Stimulated activated CD8-positive, alpha-beta memory T cell treated with anti-CD3 and anti-CD28 coated beads, Interleukin-4, amount 100 ng/mL, for 24 hours (primary cell): Measurements from ENCODE around the gene HDAC10.
A peak's percentile ranks its signal among the peaks of the same experiment; 100 is the strongest.
"Not testable (repeated sequence)": the region's sequence is repeated elsewhere in the genome, so short reads cannot be mapped to it uniquely, and the experiment has no call there.

Source experiments
- DNase-seq: peaks from one replicate; pipeline ENCODE4 v3.0.0-alpha.2; 2020; ENCODE audit warnings: low read depth

The HDAC10 gene

GRCh38 chr22:50285568-50286229 lies 34.6 kb upstream of the HDAC10 start:
- DNase-seq = no peak

- DNase-seq = no peak
Measured at GRCh38 chr22:50284479-50284878, 33.4 kb upstream of the HDAC10 start.

- no peak for DNase-seq
Measured at GRCh38 chr22:50283821-50284220, 32.8 kb upstream of the HDAC10 start.

- no peak for DNase-seq
Measured at GRCh38 chr22:50282361-50283155, 31.5 kb upstream of the HDAC10 start.

GRCh38 chr22:50281957-50282356 lies 30.9 kb upstream of the HDAC10 start:
- no peak for DNase-seq

GRCh38 chr22:50281384-50281760 lies 30.3 kb upstream of the HDAC10 start:
- DNase-seq = no peak

- no peak for DNase-seq
Measured at GRCh38 chr22:50280708-50281383, 29.8 kb upstream of the HDAC10 start.

- no peak for DNase-seq
Measured at GRCh38 chr22:50280022-50280707, 29.1 kb upstream of the HDAC10 start.

- no peak for DNase-seq
Measured at GRCh38 chr22:50278956-50279619, 28.0 kb upstream of the HDAC10 start.

GRCh38 chr22:50278461-50278860 lies 27.4 kb upstream of the HDAC10 start:
- DNase-seq = no peak

GRCh38 chr22:50277761-50278160 lies 26.7 kb upstream of the HDAC10 start:
- DNase-seq = no peak

GRCh38 chr22:50276143-50276542 lies 25.1 kb upstream of the HDAC10 start:
- no peak for DNase-seq

GRCh38 chr22:50275181-50276055 lies 24.4 kb upstream of the HDAC10 start:
- DNase-seq = no peak

GRCh38 chr22:50274771-50275170 lies 23.7 kb upstream of the HDAC10 start:
- no peak for DNase-seq

GRCh38 chr22:50274311-50274710 lies 23.2 kb upstream of the HDAC10 start:
- peak; percentile 19 for DNase-seq

- DNase-seq = not testable (repeated sequence)
Measured at GRCh38 chr22:50273781-50274180, 22.7 kb upstream of the HDAC10 start.

GRCh38 chr22:50273352-50273751 lies 22.3 kb upstream of the HDAC10 start:
- not testable (repeated sequence) for DNase-seq

- no peak for DNase-seq
Measured at GRCh38 chr22:50272044-50272802, 21.2 kb upstream of the HDAC10 start.

GRCh38 chr22:50271519-50271970 lies 20.5 kb upstream of the HDAC10 start:
- peak; percentile 44 for DNase-seq
